HepG2 (cell line): ENCODE measurements around the gene FRAS1. TPM values are rescaled to one million over a fixed set of nuclear protein-coding genes. Genes with fewer than 3 reads are reported as not detected.

Experiments
- ATAC-seq: fragments of 200-7000 bp; cut with Tn5 transposase; 3 replicates; pipeline ENCODE4 v1.9.1; 2020; ENCODE audit warnings: mild to moderate bottlenecking, moderate library complexity
- BruUV-seq: library from RNA; stranded (reverse); fragments of 400-500 nt; replicated peaks from 2 replicates; lab custom pipeline; 2021; lab: Mats Ljungman, UMichigan
- CTCF ChIA-PET: fragments of 300-600 bp; formaldehyde crosslinking; extraction: SDS; loops from one replicate; lab custom pipeline; 2021; ENCODE audit warnings: low total read pairs, inconsistent platforms, low intra/inter-chr PET ratio; lab: Yijun Ruan, JAX
- POLR2A ChIA-PET: fragments of 350-600 bp; sonication (Branson Sonifier 250); formaldehyde crosslinking; loops from one replicate; lab custom pipeline; 2020; ENCODE audit warnings: antibody characterized with exemption, inconsistent platforms; lab: Yijun Ruan, JAX
- DNase-seq: peaks from one replicate; pipeline ENCODE4 v3.0.0-alpha.2; 2015; ENCODE audit warnings: low spot score
- FAIRE-seq: peaks from 3 replicates; lab custom pipeline; 2011; peaks lifted over from hg19 to GRCh38; lab: Jason Lieb, UNC
- H2AFZ ChIP-seq: one replicate; pipeline ENCODE4 v1.6.1; 2011; ENCODE audit warnings: low read length, inconsistent platforms
- H3K27ac ChIP-seq: fragments of 300-600 bp; 3 replicates; pipeline ENCODE4 v1.8.0; 2011; ENCODE audit warnings: mixed run types, mild to moderate bottlenecking, mixed read lengths, low read length, inconsistent platforms; ENCODE audit not compliant: insufficient read depth; ENCODE audit errors: extremely low read length
- H3K27me3 ChIP-seq, 2 experiments: fragments of 200-600 bp in 1 of 2; 2 replicates in 1 of 2; 3 replicates in 1 of 2; pipeline versions ENCODE4 v1.6.0 to v1.8.0; 2011; ENCODE audit warnings: low read length in 2 of 2, mild to moderate bottlenecking in 2 of 2, moderate library complexity in 2 of 2, inconsistent platforms in 1 of 2; ENCODE audit not compliant: insufficient read depth in 2 of 2, control insufficient read depth in 1 of 2
- H3K36me3 ChIP-seq, 2 experiments: fragments of 200-600 bp in 1 of 2; replicated peaks in 1 of 2; 2 replicates in 1 of 2; 3 replicates in 1 of 2; pipeline versions ENCODE4 v1.5.1 to v1.8.0; 2011; ENCODE audit warnings: low read length in 2 of 2, inconsistent platforms in 1 of 2; ENCODE audit not compliant: insufficient read depth in 2 of 2, control insufficient read depth in 1 of 2
- H3K4me1 ChIP-seq: 2 replicates; pipeline ENCODE4 v1.5.1; 2012; ENCODE audit warnings: low read length, inconsistent platforms; ENCODE audit not compliant: insufficient read depth
- H3K4me2 ChIP-seq: 2 replicates; pipeline ENCODE4 v1.6.0; 2011; ENCODE audit warnings: low read depth, low read length, inconsistent platforms
- H3K4me3 ChIP-seq, 3 experiments: fragments of 200-600 bp in 1 of 3; sonication (generic), shearing (Covaris generic) in 1 of 3; replicated peaks in 1 of 3; 2 replicates each; pipeline ENCODE4 v1.5.1; 2011 to 2016; ENCODE audit warnings: low read length in 3 of 3, inconsistent platforms in 2 of 3, low read depth in 2 of 3, mild to moderate bottlenecking in 2 of 3, control low read depth in 1 of 3, mixed read lengths in 1 of 3; ENCODE audit not compliant: insufficient read depth in 1 of 3
- H3K79me2 ChIP-seq: one replicate; pipeline ENCODE4 v1.6.1; 2011; ENCODE audit warnings: low read length, inconsistent platforms; ENCODE audit not compliant: insufficient read depth
- H3K9ac ChIP-seq: 2 replicates; pipeline ENCODE4 v1.6.0; 2011; ENCODE audit warnings: mild to moderate bottlenecking, low read depth, low read length, inconsistent platforms; ENCODE audit not compliant: insufficient read depth
- H3K9me3 ChIP-seq: 2 replicates; pipeline ENCODE4 v1.5.1; 2012; ENCODE audit warnings: mild to moderate bottlenecking, low read length
- H4K20me1 ChIP-seq: 2 replicates; pipeline ENCODE4 v1.6.0; 2011; ENCODE audit warnings: inconsistent platforms, mild to moderate bottlenecking, low read length, moderate library complexity; ENCODE audit not compliant: insufficient read depth
- CCDC6 ChIP-seq: sonication (generic); formaldehyde crosslinking; IDR thresholded peaks from 2 replicates; pipeline ENCODE4 v1.8.1; 2022; ENCODE audit warnings: mild to moderate bottlenecking, missing genetic modification reagents, moderate library complexity
- ELF1 ChIP-seq: sonication (generic); formaldehyde crosslinking; IDR thresholded peaks from 2 replicates; pipeline ENCODE4 v1.4.0; 2020; ENCODE audit warnings: missing genetic modification reagents
- ERF ChIP-seq: IDR thresholded peaks from 2 replicates; pipeline ENCODE4 v1.6.1; 2018; ENCODE audit warnings: missing biosample characterization, missing genetic modification reagents
- GRHL1 ChIP-seq: sonication (generic); formaldehyde crosslinking; conservative IDR thresholded peaks from 2 replicates; pipeline ENCODE4 v1.8.0; 2022; ENCODE audit warnings: missing genetic modification reagents
- ISX ChIP-seq: sonication (generic); formaldehyde crosslinking; conservative IDR thresholded peaks from 2 replicates; pipeline ENCODE4 v1.5.0; 2020; ENCODE audit warnings: missing genetic modification reagents
- MAFF ChIP-seq: IDR thresholded peaks from 2 replicates; pipeline ENCODE4 v1.6.1; 2011; ENCODE audit warnings: low read depth, low read length, improper control_type of control experiment
- MAFK ChIP-seq, 2 experiments: IDR thresholded peaks in 1 of 2; conservative IDR thresholded peaks in 1 of 2; 2 replicates each; pipeline ENCODE4 v1.6.1; 2011; ENCODE audit warnings: improper control_type of control experiment in 2 of 2, low read length in 2 of 2
- MTF1 ChIP-seq: sonication (generic); formaldehyde crosslinking; IDR thresholded peaks from 2 replicates; pipeline ENCODE4 v1.5.0; 2020; ENCODE audit warnings: missing genetic modification reagents
- SP4 ChIP-seq: sonication (generic); formaldehyde crosslinking; IDR thresholded peaks from 2 replicates; pipeline ENCODE4 v1.8.1; 2023; ENCODE audit warnings: mild to moderate bottlenecking, missing genetic modification reagents
- TRIM22 ChIP-seq: fragments of 450-650 bp; IDR thresholded peaks from 2 replicates; pipeline ENCODE4 v1.6.1; 2017
- ZMYM4 ChIP-seq: sonication (generic); formaldehyde crosslinking; IDR thresholded peaks from 2 replicates; pipeline ENCODE4 v1.8.1; 2023; ENCODE audit warnings: mild to moderate bottlenecking, missing genetic modification reagents
- ZNF180 ChIP-seq: sonication (generic); formaldehyde crosslinking; IDR thresholded peaks from 2 replicates; pipeline ENCODE4 v1.4.0; 2020; ENCODE audit warnings: low read depth, missing genetic modification reagents, borderline replicate concordance
- ZNF598 ChIP-seq: sonication (generic); formaldehyde crosslinking; IDR thresholded peaks from 2 replicates; pipeline ENCODE4 v1.5.1; 2020; ENCODE audit warnings: mild to moderate bottlenecking, missing genetic modification reagents, borderline replicate concordance
- ZNF639 ChIP-seq: conservative IDR thresholded peaks from 2 replicates; pipeline ENCODE4 v1.6.1; 2018; ENCODE audit warnings: missing genetic modification reagents
- ZNF740 ChIP-seq: sonication (generic); formaldehyde crosslinking; IDR thresholded peaks from 2 replicates; pipeline ENCODE4 v1.4.0; 2020; ENCODE audit warnings: missing genetic modification reagents
- ZNF768 ChIP-seq: sonication (generic); formaldehyde crosslinking; IDR thresholded peaks from 2 replicates; pipeline ENCODE4 v1.4.0; 2020; ENCODE audit warnings: missing genetic modification reagents
- WGBS: methylation state at CpG from one replicate; pipeline ENCODE4 v1.1.6; 2017; ENCODE audit warnings: low lambda C conversion rate; 5-methylcytosine and 5-hydroxymethylcytosine counted together
- in situ Hi-C: cut with HindIII; loops from 2 replicates; pipeline ENCODE4 v1.10.0; 2017; ENCODE audit warnings: low pct_unique_long_range_greater_than_20kb; ENCODE audit not compliant: extremely low pct_ligation_motif_present
- intact Hi-C: fragments of 100-400 bp; cut with micrococcal nuclease; formaldehyde crosslinking; loops from one replicate; pipeline ENCODE4 v1.10.0; 2022; ENCODE audit not compliant: unreplicated experiment
- polyA plus RNA-seq, 8 experiments: library from polyadenylated mRNA; depleted of rRNA in 3 of 8; stranded (reverse) in 7 of 8; unstranded in 1 of 8; fragments of >200 nt; fragmentation: Illumina TruSeq in 4 of 8; extraction: Trizol in 4 of 8; gene quantifications; 2 replicates each; pipeline versions ENCODE4 v1.2.1 to v1.2.3, GENCODE V29; 2011 to 2016; ENCODE audit warnings: low read depth in 4 of 8, missing spikeins in 1 of 8, mixed read lengths in 1 of 8; ENCODE audit not compliant: insufficient read depth in 1 of 8
- total RNA-seq, 5 experiments: library from RNA; depleted of rRNA; stranded (reverse); fragments of >200 nt; fragmentation: Illumina TruSeq; extraction: Trizol; gene quantifications; 2 replicates each; pipeline ENCODE4 v1.2.3, GENCODE V29; 2016; ENCODE audit warnings: low read depth in 1 of 5

The FRAS1 gene
- total and polyA plus RNA-seq, 2 of the 13 experiments (the other 11 are each of a cell fraction or from before 2014, with no cell fraction given) = 22.5 to 31.6 TPM

GRCh38 chr4:78145008-78145407 lies 87.9 kb downstream of the FRAS1 start:
- CTCF ChIA-PET = no interaction called here
- intact Hi-C loops = no loop called here
- H4K20me1 ChIP-seq = no peaks in the 10 kb centered on the region
- no peak overlapping the region for H2AFZ ChIP-seq
- no peaks in the 10 kb centered on the region for H3K9me3 ChIP-seq
- DNase-seq (no peak), ATAC-seq (no peak)
- H3K4me2 ChIP-seq = no peak overlapping the region
- no peak overlapping the region for H3K9ac ChIP-seq
- peaks cover 0 to 1% of the 10 kb centered on the region in 2 experiments; a peak in 1 of 5 replicates for H3K36me3 ChIP-seq
- H3K79me2 ChIP-seq = peaks cover 65% of the 10 kb centered on the region
- WGBS = 100% methylated on average over 4 of the region's 4 CpGs
- TF ChIP-seq MAFK (conservative IDR thresholded peaks at IDR 0.05 in 1 of 2, IDR thresholded peaks at IDR 0.05 in 1 of 2; ENCODE audit: low read length in 2 of 2) (peak in 1 of 2 experiments; percentile 77; a peak in 3 of 4 replicates), ZNF598 (CRISPR knock-in tag) (no peak), ELF1 (CRISPR knock-in tag) (no peak), MAFF (peak; percentile 50), ZNF768 (CRISPR knock-in tag) (no peak)
- TF ChIP-seq, all 625 proteins: peak for 2
- no peaks in the 10 kb centered on the region for H3K27me3 ChIP-seq
- in situ Hi-C loops = no loop called here
- no peak for FAIRE-seq
- H3K27ac ChIP-seq = no peak overlapping the region
- BruUV-seq = no TSS peak
- POLR2A ChIA-PET = no interaction called here
- H3K4me1 ChIP-seq = peaks cover 41% of the 10 kb centered on the region
- H3K4me3 ChIP-seq = no peak overlapping the region

GRCh38 chr4:78145622-78146021 lies 88.5 kb downstream of the FRAS1 start:
- H4K20me1 ChIP-seq = no peaks in the 10 kb centered on the region
- no peak overlapping the region for H3K9ac ChIP-seq
- FAIRE-seq = no peak
- no peak overlapping the region for H3K4me3 ChIP-seq
- intact Hi-C loops (no loop called here), in situ Hi-C loops (no loop called here)
- DNase-seq = no peak
- POLR2A ChIA-PET = no interaction called here
- no peak overlapping the region for H3K4me2 ChIP-seq
- ATAC-seq = no peak
- no peak overlapping the region for H3K27ac ChIP-seq
- no peak overlapping the region for H2AFZ ChIP-seq
- H3K9me3 ChIP-seq = no peaks in the 10 kb centered on the region
- peaks cover 61% of the 10 kb centered on the region for H3K79me2 ChIP-seq
- peaks cover 0 to 1% of the 10 kb centered on the region in 2 experiments; a peak in 1 of 5 replicates for H3K36me3 ChIP-seq
- no TSS peak for BruUV-seq
- H3K27me3 ChIP-seq = no peaks in the 10 kb centered on the region
- H3K4me1 ChIP-seq = peaks cover 47% of the 10 kb centered on the region
- WGBS = 97% methylated on average over 10 of the region's 10 CpGs
- CTCF ChIA-PET = no interaction called here
- TF ChIP-seq MTF1 (CRISPR knock-in tag) (no peak), TRIM22 (no peak), ERF (CRISPR knock-in tag) (no peak), GRHL1 (CRISPR knock-in tag) (no peak), ZNF740 (no peak), SP4 (CRISPR knock-in tag) (no peak), CCDC6 (no peak), ZNF639 (CRISPR knock-in tag) (no peak), ISX (CRISPR knock-in tag) (no peak), ZNF180 (no peak), ZMYM4 (CRISPR knock-in tag) (no peak)
